Muscle of back (tissue), 11 donors: ENCODE results near the gene GLIPR2. TPM values are rescaled to one million over a fixed set of nuclear protein-coding genes. Genes with fewer than 3 reads are reported as not detected.
"Not testable (repeated sequence)": the region's sequence is repeated elsewhere in the genome, so short reads cannot be mapped to it uniquely, and the experiment has no call there.

Experiments
- DNase-seq, 3 donors: peaks; one replicate each; pipeline versions ENCODE4 v3.0.0 to v3.0.0-alpha.2; 2013
- polyA plus RNA-seq, 10 donors: library from polyadenylated mRNA; unstranded; fragments of 120-200 nt; gene quantifications; one replicate each; pipeline ENCODE4 v1.2.1, GENCODE V29; 2013; ENCODE audit not compliant: insufficient read length in 10 of 10

The GLIPR2 gene
- polyA plus RNA-seq, 10 donors = 96.5 to 154 (median 118) TPM

- DNase-seq = no peak
These were observed 6.1 kb downstream of the GLIPR2 start for GRCh38 chr9:36142510-36143244.

- no peak for DNase-seq
These were observed 6.7 kb downstream of the GLIPR2 start for GRCh38 chr9:36143245-36143641.

GRCh38 chr9:36144309-36145232, 8.0 kb downstream of the GLIPR2 start:
- DNase-seq = no peak

GRCh38 chr9:36145970-36146369, 9.4 kb downstream of the GLIPR2 start:
- DNase-seq = no peak

- DNase-seq = no peak
These were observed 10.1 kb downstream of the GLIPR2 start for GRCh38 chr9:36146651-36147050.

- DNase-seq = no peak
These were observed 11.1 kb downstream of the GLIPR2 start for GRCh38 chr9:36147441-36148175.

- DNase-seq = peak; percentile 90 to 95 (median 92)
These were observed 11.9 kb downstream of the GLIPR2 start for GRCh38 chr9:36148311-36149051.

- no peak for DNase-seq
These were observed 12.7 kb downstream of the GLIPR2 start for GRCh38 chr9:36149197-36149596.

GRCh38 chr9:36150574-36151315, 14.2 kb downstream of the GLIPR2 start:
- no peak for DNase-seq

- DNase-seq = peak in 1 of 3 donors; percentile 55
These were observed 15.0 kb downstream of the GLIPR2 start for GRCh38 chr9:36151316-36152210.

GRCh38 chr9:36152741-36153438, 16.4 kb downstream of the GLIPR2 start:
- DNase-seq = no peak

GRCh38 chr9:36153746-36154145, 17.2 kb downstream of the GLIPR2 start:
- no peak for DNase-seq

GRCh38 chr9:36154331-36154952, 17.9 kb downstream of the GLIPR2 start:
- peak in 2 of 3 donors; percentile 80 to 90 for DNase-seq

- no peak for DNase-seq
These were observed 19.6 kb downstream of the GLIPR2 start for GRCh38 chr9:36156116-36156515.

- DNase-seq = peak in 1 of 3 donors; percentile 72
These were observed 21.6 kb downstream of the GLIPR2 start for GRCh38 chr9:36158122-36158521.

GRCh38 chr9:36158917-36159316, 22.4 kb downstream of the GLIPR2 start:
- peak; percentile 78 to 93 (median 90) for DNase-seq

GRCh38 chr9:36159509-36159908, 23.0 kb downstream of the GLIPR2 start:
- DNase-seq = not testable (repeated sequence)

- not testable (repeated sequence) for DNase-seq
These were observed 23.6 kb downstream of the GLIPR2 start for GRCh38 chr9:36160126-36160525.
